ENCODE measurements around the gene ARNT2.

DNA sequence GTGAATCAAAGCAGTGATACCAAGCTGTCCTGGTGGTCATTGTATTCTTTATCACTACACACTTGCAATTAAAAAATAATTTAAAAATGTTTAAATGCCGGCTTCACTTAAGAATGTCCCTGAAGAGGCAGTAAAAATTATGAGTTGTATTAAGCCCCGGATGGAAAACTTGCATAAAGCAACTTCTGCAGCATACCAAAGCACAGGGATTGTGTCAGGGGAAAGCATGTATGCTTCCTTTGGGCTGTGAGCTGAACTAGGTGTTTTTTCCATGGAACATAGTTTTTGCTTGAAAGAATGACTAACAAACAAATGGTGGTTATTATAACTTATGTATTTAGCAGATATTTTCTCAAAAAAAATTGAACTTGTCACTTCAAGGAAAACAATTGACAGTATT lies 143.1 kb downstream of the ARNT2 start:
- TF ChIP-seq POLR2A (IDR thresholded peaks at IDR 0.05; ENCODE audit: low read length) (no peak), GATA1 (IDR thresholded peaks at IDR 0.05; ENCODE audit: low read depth, low read length) (no peak)
